Measurements from ENCODE around the gene NCMAP. TPM values are rescaled to one million over a fixed set of nuclear protein-coding genes. Genes with fewer than 3 reads are reported as not detected.

NCMAP gene, protein sequence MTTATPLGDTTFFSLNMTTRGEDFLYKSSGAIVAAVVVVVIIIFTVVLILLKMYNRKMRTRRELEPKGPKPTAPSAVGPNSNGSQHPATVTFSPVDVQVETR
- total RNA-seq: not detected in 2 replicates

GRCh38 chr1:24555591-24556413 lies at the start of gene NCMAP:
TSS of gene NCMAP (plus strand) at chr1:24556087. CDS start at chr1:24595431, 39,344 bp downstream.

DNA sequence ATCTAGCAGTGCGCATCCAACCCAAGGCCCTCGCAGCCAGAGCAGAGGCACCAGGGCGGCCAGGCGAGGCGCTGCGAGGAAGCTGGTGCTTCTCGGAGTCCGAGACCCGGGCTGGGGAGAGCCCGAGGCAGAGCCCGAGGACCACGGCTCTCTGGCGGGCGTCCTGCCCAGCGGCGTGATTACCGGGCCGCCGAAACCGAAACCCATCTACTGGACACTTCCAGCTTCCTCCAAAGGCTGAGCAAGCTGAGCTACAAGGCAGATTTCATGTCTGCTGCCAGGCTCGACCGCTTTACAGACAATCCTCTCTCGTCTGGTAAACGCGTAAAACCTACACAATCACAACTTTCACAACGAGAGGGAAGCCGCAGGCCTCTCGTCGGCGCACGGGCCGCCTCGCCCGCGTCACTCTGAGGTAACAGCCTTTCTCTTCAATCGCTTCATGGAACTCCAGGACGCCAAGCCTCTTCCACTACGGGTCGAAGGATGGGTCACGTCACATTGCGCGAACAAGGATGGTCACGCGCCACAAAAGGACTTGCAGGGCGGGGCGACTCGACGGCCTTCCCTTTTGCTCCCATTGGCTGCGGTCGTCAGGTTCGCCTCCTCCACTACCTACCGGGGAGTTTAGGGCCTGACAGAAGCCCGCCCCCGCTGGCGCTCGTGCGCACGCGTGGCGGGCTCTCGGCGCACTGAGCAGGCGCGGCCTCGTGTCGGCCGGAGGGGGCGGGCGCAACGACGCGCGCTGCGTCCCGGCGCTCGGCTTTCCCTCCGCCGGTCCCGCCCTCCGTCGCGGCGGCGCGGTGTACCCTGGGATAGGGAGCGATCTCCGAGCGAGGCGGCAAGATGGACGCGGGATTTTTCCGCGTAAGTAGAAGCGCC lies 86.8 kb downstream of the NCMAP start, which contains the start of gene SRRM1:
Gene SRRM1 (plus strand): TSS at position 822 of the 882 bp plus-strand sequence. CDS start 25 bp downstream, at position 847.

Other genes with a start within 250 kb of the NCMAP start
- gene GRHL3, start 236.7 kb upstream of the NCMAP start, total RNA-seq: not detected in 2 replicates
- 4.6 and 7.0 TPM in 2 replicates for gene STPG1, start 142.3 kb upstream of the NCMAP start, total RNA-seq
- 30.4 and 42.6 TPM in 2 replicates for gene NIPAL3, start 140.3 kb upstream of the NCMAP start, total RNA-seq
- 4.4 and 5.2 TPM in 2 replicates for gene RCAN3, start 53.3 kb upstream of the NCMAP start, total RNA-seq
- gene SRRM1, start 87.2 kb downstream of the NCMAP start, total RNA-seq: 40.9 and 50.1 TPM in 2 replicates
- gene CLIC4, start 189.4 kb downstream of the NCMAP start, total RNA-seq: 311 and 449 TPM in 2 replicates